Type B pancreatic cell (in vitro differentiated cells): ENCODE measurements around the gene NDUFA13. TPM values are rescaled to one million over a fixed set of nuclear protein-coding genes. Genes with fewer than 3 reads are reported as not detected.

Experiments used
- DNase-seq: peaks from one replicate; pipeline ENCODE4 v3.0.0; 2021; ENCODE audit warnings: mixed read lengths; ENCODE audit not compliant: unreplicated experiment; ENCODE audit errors: extremely low spot score
- H3K27ac Mint-ChIP-seq: 2 replicates; pipeline ENCODE4 v1.8.0; 2021; ENCODE audit warnings: mild to moderate bottlenecking, mixed read lengths
- H3K27me3 Mint-ChIP-seq: 2 replicates; pipeline ENCODE4 v1.8.0; 2021; ENCODE audit warnings: mixed read lengths
- H3K36me3 Mint-ChIP-seq: 2 replicates; pipeline ENCODE4 v1.8.0; 2021; ENCODE audit warnings: mixed read lengths
- H3K4me1 Mint-ChIP-seq: one replicate; pipeline ENCODE4 v1.8.0; 2021; ENCODE audit warnings: mixed read lengths; ENCODE audit not compliant: unreplicated experiment
- H3K4me3 Mint-ChIP-seq: 2 replicates; pipeline ENCODE4 v1.8.0; 2021; ENCODE audit warnings: mild to moderate bottlenecking, mixed read lengths
- H3K9me3 Mint-ChIP-seq: 2 replicates; pipeline ENCODE4 v1.8.0; 2021; ENCODE audit warnings: mixed read lengths
- total RNA-seq: library from RNA; stranded (reverse); gene quantifications from 2 replicates; pipeline ENCODE4 v1.2.1, GENCODE V29; 2021; ENCODE audit warnings: low replicate concordance
- TF ChIP-seq, protein P1 (sequence below): fragments of 200-600 bp; sonication (generic); conservative IDR thresholded peaks from 2 replicates; pipeline ENCODE4 v1.5.0; 2021; ENCODE audit warnings: antibody characterized with exemption, mild to moderate bottlenecking

NDUFA13 gene
- total RNA-seq, 1 donor from 2014 or later, result 396 TPM

DNA sequence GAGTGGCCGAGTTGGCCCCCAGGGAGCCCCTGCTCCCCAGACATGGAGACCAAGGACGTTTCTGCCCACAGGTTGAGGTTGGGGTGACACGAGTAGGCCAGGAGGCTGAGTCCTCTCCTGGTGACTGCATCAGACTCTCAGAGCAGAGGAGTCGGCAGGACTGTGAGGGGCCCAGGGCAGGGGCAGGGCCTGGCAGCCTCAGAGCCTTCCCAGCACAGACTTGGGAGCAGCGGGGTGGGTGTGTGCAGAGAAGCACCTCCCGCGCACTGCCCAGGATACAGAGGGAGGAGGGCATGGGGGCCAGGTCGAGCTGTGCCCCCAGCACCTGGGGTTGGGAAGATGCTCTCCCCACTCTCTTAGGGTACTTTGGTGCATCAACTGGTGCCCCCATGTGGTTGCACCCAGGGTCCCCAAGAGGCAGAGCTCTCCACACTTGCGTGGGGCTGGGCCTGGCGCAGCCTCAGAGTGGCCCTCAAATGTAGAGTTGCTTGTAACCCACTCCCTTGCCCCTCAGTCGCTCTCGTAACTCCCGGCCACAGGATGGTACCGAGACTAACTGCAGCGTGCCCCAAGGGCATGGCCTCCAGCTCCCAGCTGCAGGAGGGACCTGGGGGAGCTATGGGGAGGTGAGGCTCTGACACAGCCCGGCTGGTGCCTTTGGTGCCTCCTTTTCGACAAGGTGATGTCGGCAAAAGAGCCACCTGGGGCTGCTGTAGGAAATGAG is 16.6 kb upstream of the NDUFA13 start:
- TF ChIP-seq, protein P1, sequence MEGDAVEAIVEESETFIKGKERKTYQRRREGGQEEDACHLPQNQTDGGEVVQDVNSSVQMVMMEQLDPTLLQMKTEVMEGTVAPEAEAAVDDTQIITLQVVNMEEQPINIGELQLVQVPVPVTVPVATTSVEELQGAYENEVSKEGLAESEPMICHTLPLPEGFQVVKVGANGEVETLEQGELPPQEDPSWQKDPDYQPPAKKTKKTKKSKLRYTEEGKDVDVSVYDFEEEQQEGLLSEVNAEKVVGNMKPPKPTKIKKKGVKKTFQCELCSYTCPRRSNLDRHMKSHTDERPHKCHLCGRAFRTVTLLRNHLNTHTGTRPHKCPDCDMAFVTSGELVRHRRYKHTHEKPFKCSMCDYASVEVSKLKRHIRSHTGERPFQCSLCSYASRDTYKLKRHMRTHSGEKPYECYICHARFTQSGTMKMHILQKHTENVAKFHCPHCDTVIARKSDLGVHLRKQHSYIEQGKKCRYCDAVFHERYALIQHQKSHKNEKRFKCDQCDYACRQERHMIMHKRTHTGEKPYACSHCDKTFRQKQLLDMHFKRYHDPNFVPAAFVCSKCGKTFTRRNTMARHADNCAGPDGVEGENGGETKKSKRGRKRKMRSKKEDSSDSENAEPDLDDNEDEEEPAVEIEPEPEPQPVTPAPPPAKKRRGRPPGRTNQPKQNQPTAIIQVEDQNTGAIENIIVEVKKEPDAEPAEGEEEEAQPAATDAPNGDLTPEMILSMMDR, result no peak
- Mint-ChIP-seq H3K36me3 (no peaks in the 10 kb centered on the region), H3K4me3 (no peak overlapping the region), H3K27me3 (no peaks in the 10 kb centered on the region), H3K4me1 (no peaks in the 10 kb centered on the region), H3K9me3 (no peaks in the 10 kb centered on the region), H3K27ac (no peak overlapping the region)
- no peak for DNase-seq

DNA sequence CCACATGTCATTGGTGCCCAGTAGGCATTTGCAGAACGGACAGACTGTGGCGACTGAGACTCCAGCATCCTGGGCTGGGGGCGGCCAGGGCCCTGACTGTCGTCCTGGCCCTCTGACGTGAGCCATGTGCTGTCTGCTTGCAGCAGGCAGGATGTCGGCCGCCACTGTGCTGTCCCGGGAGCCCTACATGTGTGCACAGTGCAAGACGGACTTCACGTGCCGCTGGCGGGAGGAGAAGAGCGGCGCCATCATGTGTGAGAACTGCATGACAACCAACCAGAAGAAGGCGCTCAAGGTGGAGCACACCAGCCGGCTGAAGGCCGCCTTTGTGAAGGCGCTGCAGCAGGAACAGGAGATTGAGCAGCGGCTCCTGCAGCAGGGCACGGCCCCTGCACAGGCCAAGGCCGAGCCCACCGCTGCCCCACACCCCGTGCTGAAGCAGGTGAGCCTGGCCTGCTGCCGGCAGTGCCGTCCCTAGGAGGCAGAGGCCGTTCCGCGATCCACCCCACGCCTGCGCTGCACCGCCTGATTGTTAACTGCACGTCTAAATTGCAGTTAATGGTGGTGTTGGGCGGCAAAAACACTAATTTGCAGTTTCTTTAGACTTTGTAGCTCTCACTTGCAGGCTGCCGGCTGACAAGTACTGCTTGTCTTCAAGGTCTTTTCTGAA is 14.9 kb upstream of the NDUFA13 start:
- TF ChIP-seq, protein P1, result no peak
- H3K4me3 Mint-ChIP-seq, result no peak overlapping the region
- H3K36me3 Mint-ChIP-seq, result no peaks in the 10 kb centered on the region
- no peaks in the 10 kb centered on the region for H3K27me3 Mint-ChIP-seq
- no peak overlapping the region for H3K27ac Mint-ChIP-seq
- no peaks in the 10 kb centered on the region for H3K9me3 Mint-ChIP-seq
- no peaks in the 10 kb centered on the region for H3K4me1 Mint-ChIP-seq
- no peak for DNase-seq

DNA sequence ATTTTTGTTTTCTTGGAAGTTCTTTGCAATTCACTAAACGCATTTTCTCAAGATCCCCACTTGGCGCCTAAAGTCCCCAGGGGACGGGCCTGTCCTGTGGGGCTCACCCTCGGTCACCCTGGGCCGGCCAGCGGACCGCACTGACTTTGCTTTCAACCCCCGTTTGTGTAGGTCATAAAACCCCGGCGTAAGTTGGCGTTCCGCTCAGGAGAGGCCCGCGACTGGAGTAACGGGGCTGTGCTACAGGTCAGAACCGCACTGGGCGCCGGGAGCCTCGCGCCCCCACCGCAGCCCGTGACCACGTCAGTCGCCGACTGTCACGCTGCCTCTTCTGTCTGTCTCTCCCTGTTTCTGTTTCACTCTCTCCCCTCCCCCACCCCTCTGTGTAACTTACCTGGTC is 14.2 kb upstream of the NDUFA13 start:
- H3K9me3 Mint-ChIP-seq, result no peaks in the 10 kb centered on the region
- H3K4me1 Mint-ChIP-seq, result no peaks in the 10 kb centered on the region
- TF ChIP-seq, protein P1, result no peak
- no peak overlapping the region for H3K4me3 Mint-ChIP-seq
- H3K27me3 Mint-ChIP-seq, result no peaks in the 10 kb centered on the region
- no peak overlapping the region for H3K27ac Mint-ChIP-seq
- peaks cover 5% of the 10 kb centered on the region for H3K36me3 Mint-ChIP-seq
- no peak for DNase-seq

DNA sequence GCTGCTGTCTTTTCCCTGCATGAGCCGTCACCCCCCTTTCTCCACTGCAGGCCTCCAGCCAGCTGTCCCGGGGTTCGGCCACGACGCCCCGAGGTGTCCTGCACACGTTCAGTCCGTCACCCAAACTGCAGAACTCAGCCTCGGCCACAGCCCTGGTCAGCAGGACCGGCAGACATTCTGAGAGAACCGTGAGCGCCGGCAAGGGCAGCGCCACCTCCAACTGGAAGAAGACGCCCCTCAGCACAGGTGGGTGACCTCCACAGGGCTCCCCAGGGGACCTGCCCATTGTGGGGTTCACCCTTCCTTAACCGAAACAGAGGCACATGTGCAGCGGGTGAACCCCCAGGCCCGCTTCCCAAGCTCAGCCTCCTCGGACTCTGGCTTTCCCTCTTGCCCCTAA is 13.7 kb upstream of the NDUFA13 start:
- peaks cover 5% of the 10 kb centered on the region for H3K36me3 Mint-ChIP-seq
- no peaks in the 10 kb centered on the region for H3K4me1 Mint-ChIP-seq
- no peak overlapping the region for H3K27ac Mint-ChIP-seq
- TF ChIP-seq, protein P1, result no peak
- H3K9me3 Mint-ChIP-seq, result no peaks in the 10 kb centered on the region
- no peak for DNase-seq
- no peaks in the 10 kb centered on the region for H3K27me3 Mint-ChIP-seq
- no peak overlapping the region for H3K4me3 Mint-ChIP-seq

DNA sequence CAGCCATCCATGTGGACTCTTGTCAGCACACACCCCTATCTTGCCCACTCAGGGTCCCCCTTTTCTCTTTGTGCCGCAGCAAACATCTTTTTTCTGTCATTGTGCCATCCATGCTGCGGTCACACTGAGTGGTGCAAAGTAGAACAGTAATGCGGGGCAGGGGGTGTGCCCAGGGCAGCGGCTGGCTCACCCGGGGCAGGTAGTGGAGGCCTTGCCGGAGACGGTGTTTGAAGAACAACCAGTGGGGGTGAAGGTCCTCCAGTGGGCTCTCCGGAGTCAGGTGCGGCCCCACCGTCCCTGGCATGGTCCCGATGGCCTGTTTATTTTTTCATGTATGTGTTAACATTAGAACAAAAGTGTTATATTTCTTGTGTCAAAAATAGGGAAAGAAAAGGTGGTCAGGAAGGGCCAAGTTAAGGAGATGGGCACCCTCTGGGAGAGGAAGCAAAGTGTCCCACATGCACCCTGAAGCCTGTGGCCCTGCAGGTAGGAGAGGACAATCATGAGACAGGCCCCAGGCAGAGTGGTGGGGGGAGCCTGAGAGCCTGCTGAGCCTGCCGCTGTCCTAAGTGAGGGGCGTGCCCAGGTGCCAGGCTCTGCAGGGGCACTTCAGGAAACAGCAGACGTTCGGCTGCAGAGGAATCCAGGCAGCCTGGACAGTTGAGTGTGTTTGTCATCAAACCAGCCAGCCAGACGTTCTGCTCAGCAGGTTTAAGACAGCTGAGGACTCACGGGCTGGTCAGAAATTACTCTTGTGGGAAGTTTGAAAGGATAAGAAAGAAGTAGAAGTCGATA is 13.0 kb upstream of the NDUFA13 start:
- Mint-ChIP-seq H3K4me3 (no peak overlapping the region), H3K36me3 (peaks cover 8% of the 10 kb centered on the region), H3K4me1 (no peaks in the 10 kb centered on the region), H3K9me3 (no peaks in the 10 kb centered on the region), H3K27me3 (no peaks in the 10 kb centered on the region), H3K27ac (no peak overlapping the region)
- DNase-seq, result no peak
- TF ChIP-seq, protein P1, result no peak
